ENCODE measurements around the gene UBLCP1.
"Not testable (repeated sequence)": the region's sequence is repeated elsewhere in the genome, so short reads cannot be mapped to it uniquely, and the experiment has no call there.

Gene UBLCP1

DNA sequence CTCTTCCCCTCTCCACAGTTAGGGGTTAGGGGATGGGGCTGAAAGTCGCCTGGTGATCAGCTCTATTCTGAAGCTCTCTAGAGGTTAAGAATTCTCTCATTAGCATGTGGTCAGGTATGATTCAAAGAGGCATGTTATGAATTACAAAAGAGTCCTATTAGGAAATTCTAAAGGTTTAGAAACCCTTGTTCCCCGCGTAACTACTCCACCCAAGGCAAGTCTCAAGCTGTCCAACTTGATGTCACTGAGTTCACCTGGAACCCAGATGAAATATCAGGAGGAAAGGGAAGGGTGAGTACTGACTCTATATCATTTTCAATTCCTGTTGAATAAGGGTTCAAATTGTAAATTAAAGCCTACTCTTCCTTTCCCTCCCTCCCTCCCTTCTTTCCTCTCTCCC, 35.6 kb upstream of the UBLCP1 start:
- Histone ChIP-seq H3K4me3 (ENCODE audit: insufficient read depth, low read depth, low read length, poor library complexity, severe bottlenecking) (no peak overlapping the region), H3K27ac (ENCODE audit: insufficient read depth, low read length, poor library complexity, severe bottlenecking) (no peak overlapping the region), H3K36me3 (ENCODE audit: control insufficient read depth, insufficient read depth, low read length) (no peaks in the 10 kb centered on the region), H3K27me3 (replicated peaks; ENCODE audit: control insufficient read depth, insufficient read depth, low read length, poor library complexity, severe bottlenecking) (no peaks in the 10 kb centered on the region), H3K4me1 (ENCODE audit: control insufficient read depth, insufficient read depth, low read length, poor library complexity, severe bottlenecking) (no peaks in the 10 kb centered on the region), H3K9me3 (ENCODE audit: control insufficient read depth, low read length) (no peaks in the 10 kb centered on the region)
- DNase-seq = no peak

- DNase-seq; H3K27me3 ChIP-seq (replicated peaks; ENCODE audit: control insufficient read depth, insufficient read depth, low read length, poor library complexity, severe bottlenecking); H3K4me1 ChIP-seq (ENCODE audit: control insufficient read depth, insufficient read depth, low read length, poor library complexity, severe bottlenecking); H3K4me3 ChIP-seq (ENCODE audit: insufficient read depth, low read depth, low read length, poor library complexity, severe bottlenecking); H3K9me3 ChIP-seq (ENCODE audit: control insufficient read depth, low read length); H3K36me3 ChIP-seq (ENCODE audit: control insufficient read depth, insufficient read depth, low read length); H3K27ac ChIP-seq (ENCODE audit: insufficient read depth, low read length, poor library complexity, severe bottlenecking): not testable (repeated sequence)
Measured at GRCh38 chr5:159228097-159228496, 35.0 kb upstream of the UBLCP1 start.

DNA sequence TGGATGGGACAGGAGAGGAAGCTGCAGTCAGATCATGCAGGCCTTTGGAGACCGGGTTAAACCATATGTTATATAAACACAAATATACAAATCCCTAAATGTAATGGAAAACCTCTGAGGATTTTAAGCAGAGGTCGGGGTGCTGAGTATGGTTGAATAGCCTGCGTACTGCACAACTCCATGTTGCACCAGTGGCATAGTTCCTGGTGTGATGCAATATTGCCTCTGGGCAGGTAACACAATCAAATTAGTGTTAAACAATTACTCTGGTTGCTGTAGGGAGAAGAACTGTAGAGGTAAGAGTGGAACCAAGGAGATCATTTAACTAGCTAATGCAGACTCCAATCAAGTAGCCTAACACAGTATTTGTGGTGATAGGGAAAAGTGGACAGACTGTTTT, 32.4 kb upstream of the UBLCP1 start:
- Histone ChIP-seq H3K36me3 (ENCODE audit: control insufficient read depth, insufficient read depth, low read length) (no peaks in the 10 kb centered on the region), H3K9me3 (ENCODE audit: control insufficient read depth, low read length) (no peaks in the 10 kb centered on the region), H3K27me3 (replicated peaks; ENCODE audit: control insufficient read depth, insufficient read depth, low read length, poor library complexity, severe bottlenecking) (no peaks in the 10 kb centered on the region), H3K4me3 (ENCODE audit: insufficient read depth, low read depth, low read length, poor library complexity, severe bottlenecking) (no peak overlapping the region), H3K4me1 (ENCODE audit: control insufficient read depth, insufficient read depth, low read length, poor library complexity, severe bottlenecking) (no peaks in the 10 kb centered on the region), H3K27ac (ENCODE audit: insufficient read depth, low read length, poor library complexity, severe bottlenecking) (no peak overlapping the region)
- no peak for DNase-seq

- DNase-seq = no peak
- Histone ChIP-seq H3K4me3 (ENCODE audit: insufficient read depth, low read depth, low read length, poor library complexity, severe bottlenecking) (no peak overlapping the region), H3K36me3 (ENCODE audit: control insufficient read depth, insufficient read depth, low read length) (no peaks in the 10 kb centered on the region), H3K4me1 (ENCODE audit: control insufficient read depth, insufficient read depth, low read length, poor library complexity, severe bottlenecking) (no peaks in the 10 kb centered on the region), H3K9me3 (ENCODE audit: control insufficient read depth, low read length) (no peaks in the 10 kb centered on the region), H3K27me3 (replicated peaks; ENCODE audit: control insufficient read depth, insufficient read depth, low read length, poor library complexity, severe bottlenecking) (no peaks in the 10 kb centered on the region), H3K27ac (ENCODE audit: insufficient read depth, low read length, poor library complexity, severe bottlenecking) (no peak overlapping the region)
Measured at GRCh38 chr5:159231167-159231566, 31.9 kb upstream of the UBLCP1 start.

DNA sequence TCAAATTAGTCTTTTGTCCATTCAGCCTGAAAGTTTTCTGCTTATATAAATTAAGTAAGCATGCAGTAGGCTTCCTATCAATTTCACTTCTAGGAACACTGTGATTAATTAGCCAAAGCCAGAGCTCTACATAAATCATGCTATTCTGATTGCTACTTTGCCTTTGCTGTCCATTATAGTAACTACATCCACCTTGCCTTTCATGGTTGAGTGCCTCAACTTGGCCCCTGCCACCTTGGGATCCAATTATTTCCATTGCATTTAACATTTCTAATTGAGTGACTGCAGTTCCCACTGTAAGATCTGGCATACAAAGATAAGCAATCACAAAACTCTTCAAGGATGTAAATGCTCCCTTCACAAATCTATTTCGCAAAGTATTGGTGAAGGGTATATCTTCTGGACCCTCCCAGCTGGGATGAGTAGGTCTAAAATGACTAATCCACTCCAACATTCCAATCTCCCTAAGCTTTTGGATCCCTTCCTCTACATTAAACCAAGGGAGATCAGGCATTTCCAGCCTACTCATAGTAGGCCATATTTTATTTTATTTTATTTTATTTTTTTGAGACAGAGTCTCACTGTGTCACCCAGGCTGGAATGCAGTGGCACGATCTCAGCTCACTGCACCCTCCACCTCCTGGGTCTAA, 27.1 kb upstream of the UBLCP1 start:
- not testable (repeated sequence) for H3K9me3 ChIP-seq (ENCODE audit: control insufficient read depth, low read length); H3K36me3 ChIP-seq (ENCODE audit: control insufficient read depth, insufficient read depth, low read length); H3K4me3 ChIP-seq (ENCODE audit: insufficient read depth, low read depth, low read length, poor library complexity, severe bottlenecking); H3K27me3 ChIP-seq (replicated peaks; ENCODE audit: control insufficient read depth, insufficient read depth, low read length, poor library complexity, severe bottlenecking); H3K27ac ChIP-seq (ENCODE audit: insufficient read depth, low read length, poor library complexity, severe bottlenecking); DNase-seq; H3K4me1 ChIP-seq (ENCODE audit: control insufficient read depth, insufficient read depth, low read length, poor library complexity, severe bottlenecking)

DNA sequence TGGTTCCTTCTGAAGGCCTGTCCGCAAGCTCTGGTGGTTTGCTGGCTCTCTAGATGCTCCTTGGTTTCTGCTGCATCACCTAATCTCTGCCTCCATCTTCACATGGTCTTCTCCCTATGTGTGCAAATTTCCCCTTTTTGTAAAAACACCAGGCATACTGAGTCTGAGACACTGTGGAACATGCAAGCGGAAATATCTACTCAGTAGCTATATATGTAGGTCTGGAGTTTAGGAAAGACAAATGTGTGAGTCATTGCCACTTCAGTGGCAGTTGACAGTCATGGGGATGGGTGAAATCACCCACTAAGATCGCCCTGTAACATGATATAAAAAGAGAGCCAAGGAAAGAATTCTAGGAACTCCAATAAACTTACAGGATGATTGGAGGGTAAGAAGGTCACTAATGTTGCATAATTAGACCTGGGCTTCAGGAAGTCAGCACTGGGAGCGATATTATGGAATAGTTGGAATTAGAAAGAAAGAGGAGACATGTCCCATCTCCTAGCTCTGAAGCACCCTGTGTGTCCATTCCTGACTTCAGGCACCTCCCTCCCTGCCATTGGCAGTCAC, 22.7 kb upstream of the UBLCP1 start:
- no peaks in the 10 kb centered on the region for H3K9me3 ChIP-seq (ENCODE audit: control insufficient read depth, low read length)
- no peaks in the 10 kb centered on the region for H3K4me1 ChIP-seq (ENCODE audit: control insufficient read depth, insufficient read depth, low read length, poor library complexity, severe bottlenecking)
- H3K27ac ChIP-seq (ENCODE audit: insufficient read depth, low read length, poor library complexity, severe bottlenecking) = no peak overlapping the region
- no peak overlapping the region for H3K4me3 ChIP-seq (ENCODE audit: insufficient read depth, low read depth, low read length, poor library complexity, severe bottlenecking)
- H3K36me3 ChIP-seq (ENCODE audit: control insufficient read depth, insufficient read depth, low read length) = no peaks in the 10 kb centered on the region
- no peak for DNase-seq
- H3K27me3 ChIP-seq (replicated peaks; ENCODE audit: control insufficient read depth, insufficient read depth, low read length, poor library complexity, severe bottlenecking) = no peaks in the 10 kb centered on the region

- H3K27me3 ChIP-seq (replicated peaks; ENCODE audit: control insufficient read depth, insufficient read depth, low read length, poor library complexity, severe bottlenecking) = no peaks in the 10 kb centered on the region
- no peaks in the 10 kb centered on the region for H3K36me3 ChIP-seq (ENCODE audit: control insufficient read depth, insufficient read depth, low read length)
- no peaks in the 10 kb centered on the region for H3K4me1 ChIP-seq (ENCODE audit: control insufficient read depth, insufficient read depth, low read length, poor library complexity, severe bottlenecking)
- H3K4me3 ChIP-seq (ENCODE audit: insufficient read depth, low read depth, low read length, poor library complexity, severe bottlenecking) = no peak overlapping the region
- H3K9me3 ChIP-seq (ENCODE audit: control insufficient read depth, low read length) = no peaks in the 10 kb centered on the region
- no peak overlapping the region for H3K27ac ChIP-seq (ENCODE audit: insufficient read depth, low read length, poor library complexity, severe bottlenecking)
- no peak for DNase-seq
Measured at GRCh38 chr5:159241946-159242552, 21.0 kb upstream of the UBLCP1 start.

DNA sequence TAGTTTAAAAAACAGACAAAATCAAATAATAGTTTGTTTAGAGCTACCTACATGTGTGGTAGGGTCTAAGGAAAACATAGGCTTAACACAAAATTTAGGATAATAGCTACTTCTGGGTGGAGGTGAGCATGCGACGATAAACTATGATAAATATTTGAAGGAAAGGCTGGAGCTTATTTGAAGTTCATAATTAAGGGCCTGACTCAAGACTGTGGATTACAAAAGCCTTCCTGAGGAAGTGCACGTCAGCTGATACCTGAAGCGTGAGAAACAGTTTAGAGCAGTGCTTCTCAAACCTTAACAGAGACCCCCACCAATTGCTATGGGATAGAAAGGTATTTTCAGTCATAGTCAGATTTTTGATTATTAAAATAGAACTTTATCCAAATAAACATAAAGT, 20.4 kb upstream of the UBLCP1 start:
- H3K27ac ChIP-seq (ENCODE audit: insufficient read depth, low read length, poor library complexity, severe bottlenecking) = no peak overlapping the region

GRCh38 chr5:159243385-159243784, 19.7 kb upstream of the UBLCP1 start:
- H3K4me3 ChIP-seq (ENCODE audit: insufficient read depth, low read depth, low read length, poor library complexity, severe bottlenecking) = no peak overlapping the region
- H3K9me3 ChIP-seq (ENCODE audit: control insufficient read depth, low read length) = no peaks in the 10 kb centered on the region
- no peaks in the 10 kb centered on the region for H3K27me3 ChIP-seq (replicated peaks; ENCODE audit: control insufficient read depth, insufficient read depth, low read length, poor library complexity, severe bottlenecking)
- H3K4me1 ChIP-seq (ENCODE audit: control insufficient read depth, insufficient read depth, low read length, poor library complexity, severe bottlenecking) = no peaks in the 10 kb centered on the region
- H3K27ac ChIP-seq (ENCODE audit: insufficient read depth, low read length, poor library complexity, severe bottlenecking) = no peak overlapping the region
- H3K36me3 ChIP-seq (ENCODE audit: control insufficient read depth, insufficient read depth, low read length) = no peaks in the 10 kb centered on the region
- no peak for DNase-seq

More for the DNA sequence above, 20.4 kb upstream of the UBLCP1 start:
- Histone ChIP-seq H3K36me3 (ENCODE audit: control insufficient read depth, insufficient read depth, low read length) (no peaks in the 10 kb centered on the region), H3K27me3 (replicated peaks; ENCODE audit: control insufficient read depth, insufficient read depth, low read length, poor library complexity, severe bottlenecking) (no peaks in the 10 kb centered on the region), H3K4me1 (ENCODE audit: control insufficient read depth, insufficient read depth, low read length, poor library complexity, severe bottlenecking) (no peaks in the 10 kb centered on the region), H3K4me3 (ENCODE audit: insufficient read depth, low read depth, low read length, poor library complexity, severe bottlenecking) (no peak overlapping the region), H3K9me3 (ENCODE audit: control insufficient read depth, low read length) (no peaks in the 10 kb centered on the region)
- no peak for DNase-seq

GRCh38 chr5:159244163-159244562, 18.9 kb upstream of the UBLCP1 start:
- H3K9me3 ChIP-seq (ENCODE audit: control insufficient read depth, low read length) = no peaks in the 10 kb centered on the region

More at GRCh38 chr5:159244163-159244562, 18.9 kb upstream of the UBLCP1 start:
- Histone ChIP-seq H3K27ac (ENCODE audit: insufficient read depth, low read length, poor library complexity, severe bottlenecking) (no peak overlapping the region), H3K4me3 (ENCODE audit: insufficient read depth, low read depth, low read length, poor library complexity, severe bottlenecking) (no peak overlapping the region), H3K36me3 (ENCODE audit: control insufficient read depth, insufficient read depth, low read length) (no peaks in the 10 kb centered on the region), H3K4me1 (ENCODE audit: control insufficient read depth, insufficient read depth, low read length, poor library complexity, severe bottlenecking) (no peaks in the 10 kb centered on the region), H3K27me3 (replicated peaks; ENCODE audit: control insufficient read depth, insufficient read depth, low read length, poor library complexity, severe bottlenecking) (no peaks in the 10 kb centered on the region)
- DNase-seq = no peak

Data from effector memory CD4-positive, alpha-beta T cell (primary cell).